WI38 (cell line): ENCODE data around the gene RGPD8.

Experiments
- H3K4me3 ChIP-seq: 2 replicates; pipeline ENCODE4 v1.5.1; 2011; ENCODE audit warnings: low read depth, mild to moderate bottlenecking, control low read depth, low read length
- CTCF ChIP-seq: IDR thresholded peaks from 2 replicates; pipeline ENCODE4 v1.5.1; 2012; ENCODE audit warnings: low read depth, mild to moderate bottlenecking, control low read depth, low read length

The RGPD8 gene

GRCh38 chr2:112335600-112335999 lies 97.8 kb downstream of the RGPD8 start:
- TF ChIP-seq CTCF, result no peak
- no peak overlapping the region for H3K4me3 ChIP-seq

- no peak overlapping the region for H3K4me3 ChIP-seq
- no peak for TF ChIP-seq CTCF
These were observed 101.2 kb downstream of the RGPD8 start for GRCh38 chr2:112332123-112332696.

- TF ChIP-seq CTCF, result no peak
- H3K4me3 ChIP-seq, result no peak overlapping the region
These were observed 110.5 kb downstream of the RGPD8 start for GRCh38 chr2:112322919-112323318.

- no peak overlapping the region for H3K4me3 ChIP-seq
- no peak for TF ChIP-seq CTCF
These were observed 111.8 kb downstream of the RGPD8 start for GRCh38 chr2:112321375-112322320.
